Measurements from ENCODE around the gene PPP1CA.

GRCh38 chr11:67373648-67374570, 27.7 kb downstream of the PPP1CA start:
- TF ChIP-seq, protein P1, sequence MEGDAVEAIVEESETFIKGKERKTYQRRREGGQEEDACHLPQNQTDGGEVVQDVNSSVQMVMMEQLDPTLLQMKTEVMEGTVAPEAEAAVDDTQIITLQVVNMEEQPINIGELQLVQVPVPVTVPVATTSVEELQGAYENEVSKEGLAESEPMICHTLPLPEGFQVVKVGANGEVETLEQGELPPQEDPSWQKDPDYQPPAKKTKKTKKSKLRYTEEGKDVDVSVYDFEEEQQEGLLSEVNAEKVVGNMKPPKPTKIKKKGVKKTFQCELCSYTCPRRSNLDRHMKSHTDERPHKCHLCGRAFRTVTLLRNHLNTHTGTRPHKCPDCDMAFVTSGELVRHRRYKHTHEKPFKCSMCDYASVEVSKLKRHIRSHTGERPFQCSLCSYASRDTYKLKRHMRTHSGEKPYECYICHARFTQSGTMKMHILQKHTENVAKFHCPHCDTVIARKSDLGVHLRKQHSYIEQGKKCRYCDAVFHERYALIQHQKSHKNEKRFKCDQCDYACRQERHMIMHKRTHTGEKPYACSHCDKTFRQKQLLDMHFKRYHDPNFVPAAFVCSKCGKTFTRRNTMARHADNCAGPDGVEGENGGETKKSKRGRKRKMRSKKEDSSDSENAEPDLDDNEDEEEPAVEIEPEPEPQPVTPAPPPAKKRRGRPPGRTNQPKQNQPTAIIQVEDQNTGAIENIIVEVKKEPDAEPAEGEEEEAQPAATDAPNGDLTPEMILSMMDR (IDR thresholded peaks at IDR 0.05; ENCODE audit: insufficient read depth, low read length), result peak; percentile 1
- TF ChIP-seq POLR2AphosphoS5 (IDR thresholded peaks at IDR 0.05; ENCODE audit: low read depth), result no peak
